ENCODE results near the gene ELMO1.

The ELMO1 gene

DNA sequence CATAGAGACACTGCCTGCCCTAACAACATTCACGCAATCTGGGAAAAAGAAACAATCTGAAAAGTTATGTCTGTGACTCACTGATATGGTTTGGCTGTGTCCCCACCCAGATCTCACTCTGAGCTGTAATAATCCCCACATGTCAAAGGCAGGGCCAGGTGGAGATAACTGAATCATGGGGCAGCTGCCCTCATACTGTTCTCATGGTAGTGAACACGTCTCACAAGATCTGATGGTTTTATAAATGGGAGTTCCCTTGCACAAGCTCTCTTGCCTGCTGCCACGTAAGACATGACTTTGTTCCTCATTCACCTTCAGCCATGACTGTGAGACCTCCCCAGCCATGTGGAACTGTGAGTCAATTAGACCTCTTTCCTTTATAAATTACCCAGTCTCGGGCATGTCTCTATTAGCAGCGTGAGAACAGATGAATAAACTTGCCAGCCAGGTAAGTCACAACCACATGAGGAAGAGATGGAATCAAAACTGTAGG is 382.8 kb downstream of the ELMO1 start:
- TF ChIP-seq GATA1 (IDR thresholded peaks at IDR 0.05; ENCODE audit: low read depth, low read length) (no peak), POLR2A (IDR thresholded peaks at IDR 0.05; ENCODE audit: low read length) (no peak)
- peak; percentile 22 to 62 for DNase-seq

GRCh38 chr7:37062560-37062859 is 386.2 kb downstream of the ELMO1 start:
- DNase-seq: no peak

DNA sequence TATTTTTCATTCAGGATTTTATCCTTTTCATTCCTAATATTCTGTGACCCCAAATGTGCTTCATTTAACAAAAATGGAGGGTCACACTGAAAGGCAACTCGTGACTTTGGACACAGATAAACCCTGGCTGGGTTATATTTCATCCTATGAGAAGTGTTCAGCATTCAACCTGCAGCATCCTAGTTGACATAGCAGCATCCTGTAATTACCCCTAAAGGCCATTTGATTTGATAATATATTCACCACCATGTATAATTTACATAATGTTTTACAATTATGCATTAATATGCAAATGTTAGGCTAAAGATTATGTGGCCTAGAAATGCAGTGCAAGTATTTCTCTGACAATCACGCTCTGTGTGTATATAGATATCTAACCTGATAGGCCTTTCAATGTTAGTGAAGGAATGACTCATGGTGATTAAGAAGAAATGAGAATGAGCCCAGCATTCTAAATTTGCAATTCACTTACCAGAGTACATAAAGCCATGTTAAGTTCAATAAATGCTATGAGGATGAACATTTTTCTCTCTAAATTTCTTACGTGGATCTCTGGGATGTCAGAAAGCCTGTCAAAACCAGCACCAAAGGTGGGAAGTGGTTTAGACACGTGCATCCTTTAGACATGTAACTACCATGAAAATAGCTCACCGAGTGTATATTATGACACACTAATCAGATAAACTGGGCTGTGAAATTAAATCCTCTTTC is 386.7 kb downstream of the ELMO1 start:
- DNase-seq: no peak
- no peak for TF ChIP-seq POLR2A (IDR thresholded peaks at IDR 0.05; ENCODE audit: low read length)

More at GRCh38 chr7:37062560-37062859, 386.2 kb downstream of the ELMO1 start:
- no peak for TF ChIP-seq GATA1 (IDR thresholded peaks at IDR 0.05; ENCODE audit: low read depth, low read length)
- TF ChIP-seq POLR2A (IDR thresholded peaks at IDR 0.05; ENCODE audit: low read length): no peak

DNA sequence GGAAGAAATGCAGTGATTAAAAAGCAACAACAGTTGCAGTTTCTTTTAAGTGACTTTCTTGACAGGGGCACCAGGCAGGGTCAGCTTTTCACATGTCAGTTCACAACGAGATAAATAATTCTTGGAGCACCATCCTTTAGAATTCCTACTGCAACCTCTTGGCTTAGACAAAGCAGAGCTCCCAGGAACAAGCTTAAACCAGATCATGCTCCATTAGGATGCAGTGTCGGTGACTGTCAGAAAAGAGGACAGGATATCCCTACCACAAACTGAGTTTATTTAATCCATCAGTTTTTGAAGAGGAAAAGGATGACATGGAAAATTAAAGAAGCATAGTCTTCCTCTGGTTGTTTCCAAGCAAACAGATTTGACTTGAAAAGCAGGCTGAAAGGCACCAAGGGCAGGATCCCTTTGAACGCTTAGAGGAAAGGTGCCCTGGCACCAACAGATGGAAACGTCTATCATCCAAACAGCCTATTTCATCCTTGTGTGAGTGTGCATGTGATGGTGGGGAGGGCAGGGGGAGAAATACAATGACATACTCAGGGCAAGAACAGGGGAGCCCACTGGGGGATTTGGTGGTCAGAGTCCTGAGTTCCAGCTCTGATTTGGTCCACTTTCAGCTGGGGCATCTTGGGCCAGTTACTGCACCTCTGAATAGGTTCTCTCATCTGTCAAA is 392.3 kb downstream of the ELMO1 start:
- TF ChIP-seq POLR2A (IDR thresholded peaks at IDR 0.05; ENCODE audit: low read length): no peak
- no peak for TF ChIP-seq GATA1 (IDR thresholded peaks at IDR 0.05; ENCODE audit: low read depth, low read length)
- no peak for DNase-seq

- DNase-seq: no peak
- TF ChIP-seq POLR2A (IDR thresholded peaks at IDR 0.05; ENCODE audit: low read length): no peak
- TF ChIP-seq GATA1 (IDR thresholded peaks at IDR 0.05; ENCODE audit: low read depth, low read length): no peak
Observed at GRCh38 chr7:37054624-37055241, 393.9 kb downstream of the ELMO1 start.

DNA sequence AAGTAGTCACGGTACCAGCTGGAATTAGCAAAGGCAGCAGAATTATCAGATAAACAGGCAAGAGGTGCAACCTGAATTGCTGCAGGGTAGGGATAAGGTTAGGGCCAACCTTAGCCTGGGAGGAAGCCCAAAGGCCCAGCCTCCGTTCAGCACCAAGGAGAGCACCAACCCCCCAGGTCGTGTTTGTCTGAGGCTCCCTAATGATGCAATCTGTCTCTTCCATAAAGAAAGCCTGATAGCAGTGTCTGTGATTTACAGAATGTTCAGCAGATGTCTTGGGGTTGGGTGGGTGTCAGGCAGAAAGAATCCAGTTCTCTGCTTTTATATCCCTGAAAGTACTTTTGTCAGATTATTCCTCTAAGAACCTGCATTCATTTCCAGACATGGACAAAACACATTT is 396.0 kb downstream of the ELMO1 start:
- DNase-seq: peak; percentile 32 to 33

DNA sequence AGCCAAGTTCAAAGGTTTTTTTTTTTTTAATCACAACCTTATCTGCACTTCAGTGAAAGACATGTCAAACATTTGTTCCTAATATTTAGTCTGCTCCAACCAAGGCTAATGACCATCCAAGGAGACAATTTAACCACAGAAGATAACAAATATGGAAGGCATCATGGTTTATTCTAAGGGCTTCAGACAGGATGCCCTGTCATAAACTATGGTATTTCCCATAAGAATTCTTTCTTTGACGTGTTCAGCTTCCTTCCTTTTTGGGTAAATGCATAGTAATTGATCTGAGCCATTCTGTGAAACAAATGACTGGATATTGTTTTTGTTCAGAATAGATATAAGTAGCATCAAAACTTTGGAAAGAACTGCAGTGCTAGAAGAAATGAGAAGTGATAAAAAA is 397.9 kb downstream of the ELMO1 start:
- TF ChIP-seq POLR2A (IDR thresholded peaks at IDR 0.05; ENCODE audit: low read length): no peak
- no peak for TF ChIP-seq GATA1 (IDR thresholded peaks at IDR 0.05; ENCODE audit: low read depth, low read length)

More for the DNA sequence above, 396.0 kb downstream of the ELMO1 start:
- TF ChIP-seq POLR2A (IDR thresholded peaks at IDR 0.05; ENCODE audit: low read length): no peak
- no peak for TF ChIP-seq GATA1 (IDR thresholded peaks at IDR 0.05; ENCODE audit: low read depth, low read length)

GRCh38 chr7:37048674-37049073 is 400.0 kb downstream of the ELMO1 start:
- TF ChIP-seq GATA1 (IDR thresholded peaks at IDR 0.05; ENCODE audit: low read depth, low read length) (no peak), POLR2A (IDR thresholded peaks at IDR 0.05; ENCODE audit: low read length) (no peak)

More for the DNA sequence above, 397.9 kb downstream of the ELMO1 start:
- no peak for DNase-seq

DNA sequence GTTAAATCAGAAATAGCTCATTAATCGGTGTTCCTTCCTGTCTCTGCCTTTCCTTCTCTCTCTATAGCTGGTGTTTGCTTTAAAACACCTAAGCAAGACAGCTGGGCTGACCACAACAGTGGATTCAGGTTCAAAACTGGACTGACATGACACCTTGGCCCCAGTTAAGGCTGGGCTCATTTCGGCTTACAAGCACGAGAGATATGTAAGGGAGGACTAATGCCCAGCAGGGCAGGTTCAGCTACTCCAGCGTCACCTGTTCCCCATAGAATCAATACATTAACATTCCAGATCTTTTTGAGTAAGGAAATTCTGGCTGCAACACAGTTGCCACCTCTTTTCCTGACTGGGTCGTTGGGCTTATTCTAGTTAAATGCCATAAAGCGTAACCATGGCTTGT is 401.4 kb downstream of the ELMO1 start:
- TF ChIP-seq GATA1 (IDR thresholded peaks at IDR 0.05; ENCODE audit: low read depth, low read length) (no peak), POLR2A (IDR thresholded peaks at IDR 0.05; ENCODE audit: low read length) (no peak)
- DNase-seq: no peak

More at GRCh38 chr7:37048674-37049073, 400.0 kb downstream of the ELMO1 start:
- DNase-seq: no peak

DNA sequence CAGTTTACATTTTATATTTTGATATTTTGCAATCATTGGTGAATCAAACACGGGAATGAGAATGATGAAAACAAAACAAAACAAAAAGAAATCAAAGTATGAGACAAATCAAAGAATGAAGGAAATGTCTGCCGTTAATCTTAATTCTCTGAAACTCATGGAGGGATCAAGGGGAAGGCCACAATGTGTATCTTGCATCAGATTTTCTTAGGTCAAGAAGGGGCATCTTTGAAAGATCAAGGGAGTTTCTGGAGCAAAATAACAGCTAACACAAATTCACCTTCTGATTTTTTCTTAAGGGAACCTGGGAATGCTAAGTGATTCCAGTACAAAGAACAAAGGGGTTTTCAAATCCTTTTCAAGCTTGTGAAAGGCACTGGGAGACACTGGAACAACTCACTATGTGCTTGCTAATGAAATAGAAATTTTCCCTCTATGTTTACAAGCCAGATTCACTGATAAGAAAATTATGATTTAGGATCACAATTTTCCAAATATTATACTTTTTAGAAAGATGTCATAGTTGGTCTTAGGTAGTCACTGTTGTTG is 402.1 kb downstream of the ELMO1 start:
- TF ChIP-seq GATA1 (IDR thresholded peaks at IDR 0.05; ENCODE audit: low read depth, low read length) (no peak), POLR2A (IDR thresholded peaks at IDR 0.05; ENCODE audit: low read length) (no peak)

GRCh38 chr7:37045681-37046179 is 402.9 kb downstream of the ELMO1 start:
- DNase-seq: no peak
- no peak for TF ChIP-seq GATA1 (IDR thresholded peaks at IDR 0.05; ENCODE audit: low read depth, low read length)
- TF ChIP-seq POLR2A (IDR thresholded peaks at IDR 0.05; ENCODE audit: low read length): no peak

More for the DNA sequence above, 402.1 kb downstream of the ELMO1 start:
- no peak for DNase-seq

DNA sequence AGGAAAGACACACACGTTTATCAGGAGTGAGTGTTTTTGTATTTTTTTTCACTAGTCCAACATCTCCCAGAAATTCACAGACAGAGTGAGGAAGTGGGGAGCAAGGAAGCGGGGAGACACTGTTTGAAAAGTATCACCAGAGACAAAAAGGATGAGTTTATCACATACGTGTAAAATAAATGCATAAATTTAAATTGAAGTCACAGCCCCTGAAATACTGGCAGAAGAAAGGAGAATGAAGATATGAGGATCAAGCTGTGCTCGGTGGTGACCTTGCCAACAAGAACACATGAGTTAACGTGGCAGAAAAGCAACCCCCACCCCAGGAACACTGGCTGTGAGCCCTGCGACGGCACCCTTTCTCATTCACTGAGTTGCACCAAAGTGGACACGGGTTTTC is 407.2 kb downstream of the ELMO1 start:
- DNase-seq: no peak
- TF ChIP-seq POLR2A (IDR thresholded peaks at IDR 0.05; ENCODE audit: low read length) (no peak), GATA1 (IDR thresholded peaks at IDR 0.05; ENCODE audit: low read depth, low read length) (no peak)

GRCh38 chr7:37040330-37040729 is 408.3 kb downstream of the ELMO1 start:
- no peak for TF ChIP-seq GATA1 (IDR thresholded peaks at IDR 0.05; ENCODE audit: low read depth, low read length)
- TF ChIP-seq POLR2A (IDR thresholded peaks at IDR 0.05; ENCODE audit: low read length): no peak
- DNase-seq: no peak

GRCh38 chr7:37039131-37039749 is 409.4 kb downstream of the ELMO1 start:
- DNase-seq: no peak
- TF ChIP-seq POLR2A (IDR thresholded peaks at IDR 0.05; ENCODE audit: low read length) (no peak), GATA1 (IDR thresholded peaks at IDR 0.05; ENCODE audit: low read depth, low read length) (no peak)
